Middle frontal gyrus (tissue), 1 donor: ENCODE measurements around the gene OAT.

ENCODE experiments used
- DNase-seq: peaks from one replicate; pipeline ENCODE4 v3.0.0-alpha.2; 2015; ENCODE audit warnings: low spot score; ENCODE audit errors: extremely low spot score

The OAT gene

GRCh38 chr10:124418726-124419501 is at the start of gene OAT:
TSS of gene OAT (minus strand) at chr10:124418923. CDS start at chr10:124412171, 6,752 bp downstream.
- peak; percentile 95 for DNase-seq

GRCh38 chr10:124467165-124467564 is 48.4 kb upstream of the OAT start:
- DNase-seq = no peak

- DNase-seq = no peak
Measured at GRCh38 chr10:124465777-124466488, 47.2 kb upstream of the OAT start.

- DNase-seq = no peak
Measured at GRCh38 chr10:124465003-124465776, 46.5 kb upstream of the OAT start.

- DNase-seq = no peak
Measured at GRCh38 chr10:124464028-124464965, 45.6 kb upstream of the OAT start.

- no peak for DNase-seq
Measured at GRCh38 chr10:124462348-124462695, 43.6 kb upstream of the OAT start.

- DNase-seq = peak; percentile 81
Measured at GRCh38 chr10:124461642-124462347, 43.1 kb upstream of the OAT start, which contains the start of gene LHPP. TSS of gene LHPP (plus strand) at chr10:124461823. CDS start at chr10:124461863, 40 bp downstream.

GRCh38 chr10:124460144-124460543 is 41.4 kb upstream of the OAT start:
- no peak for DNase-seq

GRCh38 chr10:124459395-124459794 is 40.7 kb upstream of the OAT start:
- no peak for DNase-seq

- DNase-seq = no peak
Measured at GRCh38 chr10:124458889-124459288, 40.2 kb upstream of the OAT start.

GRCh38 chr10:124458473-124458872 is 39.8 kb upstream of the OAT start:
- DNase-seq = no peak

- no peak for DNase-seq
Measured at GRCh38 chr10:124455441-124455840, 36.7 kb upstream of the OAT start.

GRCh38 chr10:124453960-124454610 is 35.4 kb upstream of the OAT start:
- DNase-seq = no peak

GRCh38 chr10:124451276-124451675 is 32.6 kb upstream of the OAT start:
- DNase-seq = no peak

GRCh38 chr10:124450783-124451057 is 32.0 kb upstream of the OAT start:
- no peak for DNase-seq

- DNase-seq = no peak
Measured at GRCh38 chr10:124450012-124450782, 31.5 kb upstream of the OAT start, which contains the start of gene NKX1-2. TSS of gene NKX1-2 (minus strand) at chr10:124450035. CDS start at chr10:124449943, 92 bp downstream.

- no peak for DNase-seq
Measured at GRCh38 chr10:124449170-124450011, 30.7 kb upstream of the OAT start.

- no peak for DNase-seq
Measured at GRCh38 chr10:124448696-124449169, 30.0 kb upstream of the OAT start.
